GM19468 (cell line): ENCODE measurements around the gene MGAT5B.

Experiments
- ATAC-seq: cut with Tn5 transposase; IDR thresholded peaks from one replicate; pipeline ENCODE4 v1.9.1; 2021; ENCODE audit warnings: mild to moderate bottlenecking, moderate library complexity, moderate number of reproducible peaks; ENCODE audit not compliant: unreplicated experiment; ENCODE audit errors: extremely low read depth

The MGAT5B gene

GRCh38 chr17:76873856-76874255, 5.7 kb downstream of the MGAT5B start:
- no peak for ATAC-seq

- no peak for ATAC-seq
These were observed 9.2 kb downstream of the MGAT5B start for GRCh38 chr17:76877437-76877836.

GRCh38 chr17:76878568-76878967, 10.4 kb downstream of the MGAT5B start:
- ATAC-seq, result no peak

- ATAC-seq, result no peak
These were observed 11.1 kb downstream of the MGAT5B start for GRCh38 chr17:76879254-76879653.

GRCh38 chr17:76879691-76880090, 11.5 kb downstream of the MGAT5B start:
- ATAC-seq, result no peak

- no peak for ATAC-seq
These were observed 12.1 kb downstream of the MGAT5B start for GRCh38 chr17:76880268-76880667.

GRCh38 chr17:76880971-76881370, 12.8 kb downstream of the MGAT5B start:
- ATAC-seq, result no peak

GRCh38 chr17:76881408-76881807, 13.2 kb downstream of the MGAT5B start:
- no peak for ATAC-seq

GRCh38 chr17:76881966-76882365, 13.8 kb downstream of the MGAT5B start:
- no peak for ATAC-seq

GRCh38 chr17:76883744-76884525, 15.7 kb downstream of the MGAT5B start:
- ATAC-seq, result no peak

GRCh38 chr17:76884995-76885893, 17.0 kb downstream of the MGAT5B start:
- ATAC-seq, result no peak

- ATAC-seq, result no peak
These were observed 17.7 kb downstream of the MGAT5B start for GRCh38 chr17:76885894-76886290.

- ATAC-seq, result no peak
These were observed 18.2 kb downstream of the MGAT5B start for GRCh38 chr17:76886395-76886794.

GRCh38 chr17:76887802-76888201, 19.6 kb downstream of the MGAT5B start:
- ATAC-seq, result no peak

- ATAC-seq, result no peak
These were observed 20.5 kb downstream of the MGAT5B start for GRCh38 chr17:76888661-76889060.

- no peak for ATAC-seq
These were observed 21.1 kb downstream of the MGAT5B start for GRCh38 chr17:76889323-76889722.

- ATAC-seq, result no peak
These were observed 24.1 kb downstream of the MGAT5B start for GRCh38 chr17:76892329-76892728.

GRCh38 chr17:76893623-76894334, 25.6 kb downstream of the MGAT5B start:
- ATAC-seq, result no peak

- ATAC-seq, result no peak
These were observed 26.6 kb downstream of the MGAT5B start for GRCh38 chr17:76894842-76895241.

- no peak for ATAC-seq
These were observed 28.8 kb downstream of the MGAT5B start for GRCh38 chr17:76897023-76897422.

GRCh38 chr17:76899414-76899813, 31.2 kb downstream of the MGAT5B start:
- no peak for ATAC-seq
